B cell (primary cell): Measurements from ENCODE around the gene TAS2R43.

Experiments used
- CTCF ChIP-seq: fragments of 200-600 bp; IDR thresholded peaks from one replicate; pipeline ENCODE4 v1.8.0; 2022; ENCODE audit warnings: antibody characterized with exemption, mild to moderate bottlenecking
- EZH2 ChIP-seq: IDR thresholded peaks from 2 replicates; pipeline ENCODE4 v1.6.1; 2012; ENCODE audit warnings: borderline replicate concordance, low read depth, mild to moderate bottlenecking, moderate library complexity, low read length; ENCODE audit not compliant: insufficient read depth, poor library complexity, severe bottlenecking

GRCh38 chr12:11130999-11131398 lies 38.9 kb upstream of the TAS2R43 start:
- TF ChIP-seq CTCF (no peak), EZH2 (no peak)
